GM18951 (cell line): ENCODE results near the gene MAL.

Experiments used
- POLR2A ChIP-seq: IDR thresholded peaks from 4 replicates; pipeline ENCODE4 v1.6.1; 2011; ENCODE audit warnings: mild to moderate bottlenecking; ENCODE audit not compliant: insufficient read length, insufficient read depth; ENCODE audit errors: extremely low read depth
- in situ Hi-C: fragments of 300-500 bp; cut with MboI; formaldehyde crosslinking; loops from one replicate; pipeline ENCODE4 v1.12.0; 2022; ENCODE audit warnings: low sequenced_read_pairs, mixed read lengths, inconsistent platforms; ENCODE audit not compliant: unreplicated experiment

MAL gene

GRCh38 chr2:95016616-95017015 lies 8.9 kb upstream of the MAL start:
- TF ChIP-seq POLR2A = no peak
- in situ Hi-C loops = no loop called here

GRCh38 chr2:95017071-95017501 lies 8.4 kb upstream of the MAL start:
- no peak for TF ChIP-seq POLR2A
- in situ Hi-C loops = no loop called here

GRCh38 chr2:95017836-95018235 lies 7.7 kb upstream of the MAL start:
- TF ChIP-seq POLR2A = no peak
- in situ Hi-C loops = no loop called here

GRCh38 chr2:95018301-95018700 lies 7.2 kb upstream of the MAL start:
- in situ Hi-C loops = no loop called here
- TF ChIP-seq POLR2A = no peak

- in situ Hi-C loops = no loop called here
- TF ChIP-seq POLR2A = no peak
Observed at GRCh38 chr2:95018861-95019550, 6.5 kb upstream of the MAL start.

- no peak for TF ChIP-seq POLR2A
- in situ Hi-C loops = no loop called here
Observed at GRCh38 chr2:95019572-95019971, 5.9 kb upstream of the MAL start.

GRCh38 chr2:95020275-95021022 lies 5.1 kb upstream of the MAL start:
- TF ChIP-seq POLR2A = no peak
- in situ Hi-C loops = no loop called here

GRCh38 chr2:95021023-95021416 lies 4.5 kb upstream of the MAL start:
- TF ChIP-seq POLR2A = no peak

GRCh38 chr2:95021847-95022246 lies 3.7 kb upstream of the MAL start:
- in situ Hi-C loops = no loop called here
- TF ChIP-seq POLR2A = no peak

More at GRCh38 chr2:95021023-95021416, 4.5 kb upstream of the MAL start:
- in situ Hi-C loops = no loop called here

GRCh38 chr2:95022309-95023221 lies 2.9 kb upstream of the MAL start:
- in situ Hi-C loops = no loop called here
- TF ChIP-seq POLR2A = no peak

- in situ Hi-C loops = no loop called here
- no peak for TF ChIP-seq POLR2A
Observed at GRCh38 chr2:95023222-95023597, 2.3 kb upstream of the MAL start.

- in situ Hi-C loops = no loop called here
- no peak for TF ChIP-seq POLR2A
Observed at GRCh38 chr2:95024371-95024770, 1.1 kb upstream of the MAL start.

GRCh38 chr2:95024960-95025405 lies 525 bp upstream of the MAL start:
- in situ Hi-C loops = no loop called here
- TF ChIP-seq POLR2A = no peak

GRCh38 chr2:95026471-95027368 lies 1.2 kb downstream of the MAL start:
- no peak for TF ChIP-seq POLR2A
- in situ Hi-C loops = no loop called here
